Measurements from ENCODE around the gene SBNO2.

The SBNO2 gene

GRCh38 chr19:1090731-1091543 is 83.1 kb downstream of the SBNO2 start:
- no peak for TF ChIP-seq POLR2AphosphoS5 (IDR thresholded peaks at IDR 0.05; ENCODE audit: low read depth, low read length)
- no peak for TF ChIP-seq FOXP2 (optimal IDR thresholded peaks at IDR 0.05; ENCODE audit: borderline replicate concordance, extremely low read depth, extremely low read length, insufficient read depth)
- TF ChIP-seq REST (IDR thresholded peaks at IDR 0.05; ENCODE audit: insufficient read depth in 1 of 2, low read depth in 2 of 2, low read length in 2 of 2) = no peak
- TF ChIP-seq TAF1 (IDR thresholded peaks at IDR 0.05; ENCODE audit: borderline replicate concordance, insufficient read depth, low read length) = no peak
- no peak for TF ChIP-seq SIN3A (IDR thresholded peaks at IDR 0.05; ENCODE audit: borderline replicate concordance, insufficient read depth, low read length)

DNA sequence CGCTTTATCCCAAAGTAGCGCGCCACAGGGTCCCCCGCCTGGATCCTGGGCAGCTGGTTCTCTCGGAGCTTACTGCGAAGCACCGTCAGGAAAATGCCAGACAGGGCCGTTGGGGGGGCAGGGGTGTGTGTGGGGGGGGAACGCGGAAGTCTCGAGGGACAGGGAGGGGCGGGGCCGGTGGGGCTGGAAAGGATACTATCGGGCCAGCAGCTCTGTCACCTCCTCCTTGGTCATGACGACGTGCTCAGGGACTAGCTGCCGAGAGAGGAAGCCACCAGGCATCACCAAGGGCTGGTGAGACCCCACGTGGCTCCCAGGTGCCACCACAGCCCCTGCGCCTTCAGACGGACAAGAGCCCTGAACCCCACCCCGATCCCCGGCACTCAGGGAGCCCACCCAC is 84.2 kb downstream of the SBNO2 start:
- TF ChIP-seq SIN3A (IDR thresholded peaks at IDR 0.05; ENCODE audit: borderline replicate concordance, insufficient read depth, low read length) (no peak), FOXP2 (optimal IDR thresholded peaks at IDR 0.05; ENCODE audit: borderline replicate concordance, extremely low read depth, extremely low read length, insufficient read depth) (no peak), TAF1 (IDR thresholded peaks at IDR 0.05; ENCODE audit: borderline replicate concordance, insufficient read depth, low read length) (no peak), POLR2AphosphoS5 (IDR thresholded peaks at IDR 0.05; ENCODE audit: low read depth, low read length) (no peak), REST (IDR thresholded peaks at IDR 0.05; ENCODE audit: insufficient read depth in 1 of 2, low read depth in 2 of 2, low read length in 2 of 2) (no peak)

DNA sequence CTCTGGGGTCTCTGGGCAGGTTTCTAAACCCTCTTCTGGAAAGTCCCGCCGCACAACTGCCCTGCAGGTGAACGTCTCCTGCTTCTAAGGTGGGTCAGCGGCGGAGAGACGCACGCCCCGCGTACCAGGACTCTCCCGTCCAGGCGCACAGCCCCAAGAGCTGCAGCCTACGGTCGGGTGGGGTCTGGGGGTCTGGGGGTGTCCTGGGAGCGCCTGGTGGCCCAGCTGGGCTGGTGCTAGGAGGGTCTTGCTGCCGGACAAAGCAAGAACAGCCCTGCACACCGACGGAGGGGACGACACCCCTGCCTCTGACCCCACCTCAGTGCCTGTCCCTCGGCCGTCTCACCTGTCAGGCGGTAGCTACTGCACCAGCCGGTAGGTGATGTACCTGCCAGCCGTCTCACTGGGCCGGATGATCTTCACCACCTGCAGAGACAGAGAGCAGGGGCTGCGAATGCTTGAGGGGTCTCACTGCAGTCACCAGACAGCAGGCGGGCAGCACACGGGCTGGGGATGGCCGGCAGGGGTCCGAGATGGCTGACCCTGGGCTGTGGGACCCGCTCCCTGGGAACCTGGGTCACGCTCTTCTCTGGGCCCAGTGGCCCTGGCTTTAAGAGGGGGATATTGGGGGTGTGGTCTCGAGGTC is 84.8 kb downstream of the SBNO2 start:
- TF ChIP-seq TAF1 (IDR thresholded peaks at IDR 0.05; ENCODE audit: borderline replicate concordance, insufficient read depth, low read length) = no peak
- TF ChIP-seq POLR2AphosphoS5 (IDR thresholded peaks at IDR 0.05; ENCODE audit: low read depth, low read length) = no peak
- no peak for TF ChIP-seq REST (IDR thresholded peaks at IDR 0.05; ENCODE audit: insufficient read depth in 1 of 2, low read depth in 2 of 2, low read length in 2 of 2)
- TF ChIP-seq SIN3A (IDR thresholded peaks at IDR 0.05; ENCODE audit: borderline replicate concordance, insufficient read depth, low read length) = no peak
- no peak for TF ChIP-seq FOXP2 (optimal IDR thresholded peaks at IDR 0.05; ENCODE audit: borderline replicate concordance, extremely low read depth, extremely low read length, insufficient read depth)

GRCh38 chr19:1088416-1089010 is 85.6 kb downstream of the SBNO2 start:
- TF ChIP-seq FOXP2 (optimal IDR thresholded peaks at IDR 0.05; ENCODE audit: borderline replicate concordance, extremely low read depth, extremely low read length, insufficient read depth) (no peak), REST (IDR thresholded peaks at IDR 0.05; ENCODE audit: insufficient read depth in 1 of 2, low read depth in 2 of 2, low read length in 2 of 2) (no peak), TAF1 (IDR thresholded peaks at IDR 0.05; ENCODE audit: borderline replicate concordance, insufficient read depth, low read length) (no peak), SIN3A (IDR thresholded peaks at IDR 0.05; ENCODE audit: borderline replicate concordance, insufficient read depth, low read length) (no peak), POLR2AphosphoS5 (IDR thresholded peaks at IDR 0.05; ENCODE audit: low read depth, low read length) (no peak)
